ENCODE measurements around the gene DPAGT1. TPM values are rescaled to one million over a fixed set of nuclear protein-coding genes. Genes with fewer than 3 reads are reported as not detected.
"Not testable (repeated sequence)": the region's sequence is repeated elsewhere in the genome, so short reads cannot be mapped to it uniquely, and the experiment has no call there.

The DPAGT1 gene
- total RNA-seq, 1 experiment from 2014 or later = 38.9 TPM

GRCh38 chr11:119115484-119116234 is 14.0 kb upstream of the DPAGT1 start:
- DNase-seq (ENCODE audit: low read depth) = no peak

GRCh38 chr11:119114351-119114750 is 12.7 kb upstream of the DPAGT1 start:
- DNase-seq (ENCODE audit: low read depth) = no peak

GRCh38 chr11:119113716-119114115 is 12.1 kb upstream of the DPAGT1 start:
- DNase-seq (ENCODE audit: low read depth) = no peak

GRCh38 chr11:119112314-119113020 is 10.8 kb upstream of the DPAGT1 start:
- DNase-seq (ENCODE audit: low read depth) = no peak

- no peak for DNase-seq (ENCODE audit: low read depth)
Observed at GRCh38 chr11:119111361-119111925, 9.8 kb upstream of the DPAGT1 start.

- no peak for DNase-seq (ENCODE audit: low read depth)
Observed at GRCh38 chr11:119110439-119110838, 8.8 kb upstream of the DPAGT1 start.

GRCh38 chr11:119109843-119110242 is 8.2 kb upstream of the DPAGT1 start:
- DNase-seq (ENCODE audit: low read depth) = no peak

GRCh38 chr11:119108857-119109221 is 7.2 kb upstream of the DPAGT1 start:
- DNase-seq (ENCODE audit: low read depth) = no peak

- DNase-seq (ENCODE audit: low read depth) = peak; percentile 57
Observed at GRCh38 chr11:119108146-119108856, 6.6 kb upstream of the DPAGT1 start.

- no peak for DNase-seq (ENCODE audit: low read depth)
Observed at GRCh38 chr11:119107538-119108145, 6.0 kb upstream of the DPAGT1 start.

- DNase-seq (ENCODE audit: low read depth) = peak; percentile 86
Observed at GRCh38 chr11:119106564-119107537, 5.2 kb upstream of the DPAGT1 start, which contains the start of gene C2CD2L. Gene C2CD2L (plus strand): TSS chr11:119107344. CDS start chr11:119107742, 398 bp downstream.

- DNase-seq (ENCODE audit: low read depth) = no peak
Observed at GRCh38 chr11:119103793-119104192, 2.1 kb upstream of the DPAGT1 start.

- not testable (repeated sequence) for DNase-seq (ENCODE audit: low read depth)
Observed at GRCh38 chr11:119103161-119103664, 1.6 kb upstream of the DPAGT1 start.

- DNase-seq (ENCODE audit: low read depth) = peak; percentile 46
Observed at GRCh38 chr11:119100994-119101758, 477 bp downstream of the DPAGT1 start.

GRCh38 chr11:119100246-119100970 is 1.2 kb downstream of the DPAGT1 start:
- peak; percentile 53 for DNase-seq (ENCODE audit: low read depth)

- no peak for DNase-seq (ENCODE audit: low read depth)
Observed at GRCh38 chr11:119099711-119100110, 1.9 kb downstream of the DPAGT1 start.

GRCh38 chr11:119095066-119095880 is 6.4 kb downstream of the DPAGT1 start:
- peak; percentile 100 for DNase-seq (ENCODE audit: low read depth)

- DNase-seq (ENCODE audit: low read depth) = peak; percentile 78
Observed at GRCh38 chr11:119094816-119095065, 6.9 kb downstream of the DPAGT1 start.

Data from LHCN-M2 (cell line).